ENCODE measurements around the gene NOXA1. TPM values are rescaled to one million over a fixed set of nuclear protein-coding genes. Genes with fewer than 3 reads are reported as not detected.

NOXA1 gene
- total RNA-seq, 1 donor: 0.36 TPM

DNA sequence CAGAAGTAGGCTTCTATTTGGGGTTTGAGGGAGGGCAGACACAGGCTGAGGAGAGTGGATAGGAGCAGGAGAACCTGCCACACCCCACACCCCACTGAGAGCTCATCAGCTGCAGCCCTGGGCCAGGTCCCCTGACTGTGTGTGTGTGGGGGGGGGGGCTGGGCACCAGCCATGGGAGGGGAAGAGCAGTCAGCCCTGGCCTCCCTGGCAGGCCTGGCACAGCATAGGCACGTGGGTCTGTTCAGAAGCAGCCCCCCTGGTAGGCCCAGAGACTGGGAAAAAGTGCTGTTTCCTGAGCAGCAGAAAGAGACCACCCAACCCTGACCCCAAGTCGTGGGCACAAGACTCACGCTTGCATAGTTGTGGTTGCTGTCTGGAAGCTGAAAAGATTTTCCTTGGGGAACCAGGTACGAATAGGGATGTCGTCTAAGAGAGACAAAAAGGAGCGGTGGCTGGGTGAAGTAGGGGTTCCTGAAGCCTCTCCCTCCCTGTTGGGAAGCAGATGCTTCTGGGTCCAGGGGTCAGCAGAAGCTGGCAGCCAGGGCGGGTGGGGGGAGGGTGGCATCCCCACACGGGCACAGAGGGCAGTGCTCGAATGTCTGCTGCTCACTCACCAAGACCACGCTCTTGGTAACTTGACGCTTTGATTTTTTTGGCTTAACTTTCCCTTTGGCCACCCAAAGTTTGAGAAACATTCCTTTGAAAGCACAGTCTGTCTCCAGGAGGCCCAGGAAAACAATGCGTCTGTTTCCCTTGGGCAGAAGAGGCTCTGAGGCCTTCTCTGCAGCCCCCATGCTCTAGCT is 33.1 kb downstream of the NOXA1 start:
- H3K4me3 ChIP-seq (ENCODE audit: low read depth, low read length): no peak overlapping the region
- TF ChIP-seq, protein P1, sequence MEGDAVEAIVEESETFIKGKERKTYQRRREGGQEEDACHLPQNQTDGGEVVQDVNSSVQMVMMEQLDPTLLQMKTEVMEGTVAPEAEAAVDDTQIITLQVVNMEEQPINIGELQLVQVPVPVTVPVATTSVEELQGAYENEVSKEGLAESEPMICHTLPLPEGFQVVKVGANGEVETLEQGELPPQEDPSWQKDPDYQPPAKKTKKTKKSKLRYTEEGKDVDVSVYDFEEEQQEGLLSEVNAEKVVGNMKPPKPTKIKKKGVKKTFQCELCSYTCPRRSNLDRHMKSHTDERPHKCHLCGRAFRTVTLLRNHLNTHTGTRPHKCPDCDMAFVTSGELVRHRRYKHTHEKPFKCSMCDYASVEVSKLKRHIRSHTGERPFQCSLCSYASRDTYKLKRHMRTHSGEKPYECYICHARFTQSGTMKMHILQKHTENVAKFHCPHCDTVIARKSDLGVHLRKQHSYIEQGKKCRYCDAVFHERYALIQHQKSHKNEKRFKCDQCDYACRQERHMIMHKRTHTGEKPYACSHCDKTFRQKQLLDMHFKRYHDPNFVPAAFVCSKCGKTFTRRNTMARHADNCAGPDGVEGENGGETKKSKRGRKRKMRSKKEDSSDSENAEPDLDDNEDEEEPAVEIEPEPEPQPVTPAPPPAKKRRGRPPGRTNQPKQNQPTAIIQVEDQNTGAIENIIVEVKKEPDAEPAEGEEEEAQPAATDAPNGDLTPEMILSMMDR (IDR thresholded peaks at IDR 0.05; ENCODE audit: insufficient read depth, low read length): no peak
- DNase-seq (ENCODE audit: low read depth): peak; percentile 58

DNA sequence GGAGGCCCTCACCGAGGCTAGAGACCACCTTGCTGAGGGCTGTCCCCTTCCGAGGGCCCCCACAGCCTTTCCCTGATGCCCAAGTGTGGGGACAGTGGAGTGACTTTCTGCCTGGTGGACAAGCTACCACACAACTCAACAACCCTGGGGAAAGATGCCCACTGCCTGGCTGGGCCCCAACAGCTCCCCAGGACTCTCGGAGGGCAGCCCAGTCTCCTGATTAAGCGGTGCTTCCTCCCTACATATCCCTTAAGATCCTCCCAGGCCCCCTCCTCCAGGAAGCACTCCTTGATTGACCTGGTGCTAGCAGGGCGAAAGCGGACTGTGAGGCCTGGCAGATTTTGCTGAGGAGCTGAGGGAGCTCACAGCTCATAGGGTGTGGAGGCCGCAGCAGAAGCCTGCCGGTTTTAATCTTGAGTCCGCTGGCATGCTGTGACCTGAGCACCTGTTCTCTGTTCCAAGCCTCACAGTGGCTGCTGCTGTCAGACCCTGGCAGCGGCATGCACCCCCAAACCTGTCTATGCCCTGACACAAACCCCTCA is 33.7 kb downstream of the NOXA1 start:
- DNase-seq (ENCODE audit: low read depth): no peak
- TF ChIP-seq, protein P1 (IDR thresholded peaks at IDR 0.05; ENCODE audit: insufficient read depth, low read length): no peak
- H3K4me3 ChIP-seq (ENCODE audit: low read depth, low read length): peak overlapping the region; percentile 5

DNA sequence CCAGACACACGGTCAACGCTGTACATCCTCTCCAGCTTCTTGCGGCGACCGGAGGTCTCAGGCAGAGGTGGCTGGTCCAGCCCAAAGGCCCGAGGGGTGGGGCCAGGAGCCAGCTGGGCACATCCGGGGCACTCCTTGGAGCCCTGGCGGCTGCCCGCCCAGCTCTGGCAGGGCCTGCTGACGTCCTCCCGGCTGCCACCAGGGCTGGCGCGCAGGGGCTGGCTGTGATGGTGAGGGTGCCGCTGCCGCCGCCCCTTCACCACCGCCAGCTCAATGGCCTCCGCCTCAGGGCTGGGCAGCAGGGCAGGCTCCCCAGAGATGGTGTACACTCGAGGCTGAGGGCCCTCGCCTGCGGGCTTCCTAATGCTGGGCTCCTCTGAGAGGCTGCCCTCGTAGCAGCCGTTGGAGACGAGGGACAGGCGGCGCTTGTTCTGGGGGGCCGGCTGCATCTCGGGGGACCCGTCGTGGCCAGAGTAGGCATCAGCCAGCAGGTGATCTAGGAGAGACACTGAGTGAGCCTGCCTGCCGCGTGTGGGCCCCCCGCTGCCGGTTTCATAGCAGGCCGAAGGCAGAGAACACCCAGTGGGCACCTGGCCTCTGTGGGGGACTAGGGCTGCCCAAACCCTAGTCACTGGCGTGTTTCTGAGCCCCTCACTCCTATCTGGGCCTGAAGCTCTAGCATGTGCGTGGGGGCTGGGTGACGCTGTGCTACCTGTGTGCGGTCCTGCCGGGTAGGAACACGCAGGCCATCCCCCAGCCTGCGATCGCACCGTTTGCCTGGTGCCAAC is 34.4 kb downstream of the NOXA1 start:
- H3K4me3 ChIP-seq (ENCODE audit: low read depth, low read length): peak overlapping the region; percentile 73
- DNase-seq (ENCODE audit: low read depth): no peak
- TF ChIP-seq, protein P1 (IDR thresholded peaks at IDR 0.05; ENCODE audit: insufficient read depth, low read length): no peak

DNA sequence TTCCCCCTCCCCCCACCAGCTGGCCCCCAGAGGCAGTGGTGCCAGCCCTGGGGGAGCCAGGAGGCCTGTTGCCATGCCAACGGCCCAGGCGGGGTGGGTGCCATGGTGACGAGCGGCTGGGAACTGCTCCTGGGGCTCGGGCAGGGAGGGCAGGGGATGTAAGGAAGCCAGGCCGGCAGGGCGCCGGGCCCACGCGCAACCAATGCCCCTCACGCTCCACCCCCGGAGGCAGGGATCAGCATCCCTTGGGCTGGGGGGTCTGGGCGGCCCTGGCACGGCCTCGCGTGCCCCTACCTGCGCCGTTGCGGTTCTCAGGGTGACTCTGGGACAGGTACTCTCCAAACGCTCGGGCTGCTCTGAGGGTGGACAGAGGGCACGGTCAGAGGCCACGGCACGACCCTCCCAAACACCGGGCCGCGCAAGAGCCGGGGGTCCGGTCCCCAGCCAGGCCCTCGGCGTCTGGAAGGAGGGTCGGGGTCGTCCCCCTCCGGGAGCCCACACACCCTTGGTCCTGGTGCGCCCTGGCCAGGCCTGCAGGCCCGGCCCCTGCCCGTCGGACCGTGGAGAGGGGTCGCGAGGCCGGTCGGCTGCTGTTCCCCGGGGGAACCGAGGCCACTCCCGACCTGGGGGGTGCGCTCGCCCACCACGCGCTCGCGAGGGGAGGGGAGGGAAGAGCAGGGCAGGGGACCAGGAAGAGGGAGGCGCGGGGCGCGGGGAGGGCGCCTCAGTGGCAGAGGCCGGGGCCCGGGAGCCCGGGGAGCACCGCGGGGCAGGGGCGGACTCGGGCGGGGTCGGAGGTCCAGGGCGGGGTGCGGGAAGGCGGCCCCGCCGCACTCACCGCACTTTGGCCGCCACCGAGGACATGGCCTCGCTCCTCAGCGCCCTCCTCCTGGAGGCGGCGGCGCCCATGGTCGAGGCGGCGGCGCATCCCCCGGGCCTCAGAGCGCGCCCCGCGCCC is 35.3 kb downstream of the NOXA1 start:
- no peak for DNase-seq (ENCODE audit: low read depth)
- peak overlapping the region; percentile 73 for H3K4me3 ChIP-seq (ENCODE audit: low read depth, low read length)
- TF ChIP-seq, protein P1 (IDR thresholded peaks at IDR 0.05; ENCODE audit: insufficient read depth, low read length): no peak

DNA sequence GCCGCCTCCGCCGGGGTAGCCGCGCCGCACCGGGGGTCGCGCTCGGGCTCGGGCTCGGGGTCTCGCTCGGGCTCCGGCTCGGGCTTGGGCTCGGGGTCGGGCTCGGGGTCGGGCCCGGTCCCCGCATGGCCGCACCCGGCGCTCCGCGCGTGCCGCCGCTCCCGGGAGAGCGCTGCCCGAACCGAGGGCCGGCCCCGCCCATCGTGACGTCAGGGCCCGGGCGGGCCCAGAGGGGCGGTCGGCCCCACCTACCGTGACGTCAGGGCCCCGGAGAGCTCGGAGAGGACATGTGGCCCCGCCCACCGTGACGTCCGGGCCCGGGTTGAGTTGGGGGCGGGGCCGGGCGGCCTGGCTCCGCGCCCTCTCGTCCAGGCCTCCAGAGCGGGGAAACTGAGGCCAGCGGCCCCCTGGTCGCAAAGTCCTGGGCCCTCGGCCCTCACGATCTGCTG is 36.0 kb downstream of the NOXA1 start, which contains the start of gene NSMF:
Gene NSMF, minus strand, starts transcription at position 183 of the 449 bp plus-strand sequence. CDS start 232 bp downstream, outside the sequence.
- TF ChIP-seq, protein P1 (IDR thresholded peaks at IDR 0.05; ENCODE audit: insufficient read depth, low read length): no peak
- H3K4me3 ChIP-seq (ENCODE audit: low read depth, low read length): peak within 1 kb of the TSS; percentile 73
- peak; percentile 85 for DNase-seq (ENCODE audit: low read depth)
